ENCODE results near the gene GABRE.
"Not testable (repeated sequence)": the region's sequence is repeated elsewhere in the genome, so short reads cannot be mapped to it uniquely, and the experiment has no call there.

Gene GABRE

DNA sequence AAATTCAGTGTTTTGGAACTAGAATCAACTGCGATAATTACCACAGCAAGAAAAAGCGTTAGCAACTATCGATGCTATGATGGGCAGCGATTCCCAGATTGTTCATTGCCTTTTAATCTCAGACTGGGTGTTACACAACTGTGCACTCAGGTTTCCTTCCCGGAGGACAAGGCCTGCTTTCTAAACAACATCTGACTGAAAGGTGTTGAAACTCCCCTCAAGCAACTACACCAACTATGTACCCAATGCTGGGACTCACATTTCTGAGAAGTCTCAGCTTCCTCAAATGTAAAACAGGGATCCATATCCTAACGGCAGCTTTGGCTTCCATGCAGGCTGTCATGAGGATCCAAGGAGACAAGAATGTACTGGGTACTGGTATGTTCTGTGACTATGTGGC, 8.2 kb downstream of the GABRE start:
- DNase-seq = no peak

GRCh38 chrX:151962034-151962433, 12.4 kb downstream of the GABRE start:
- no peak for DNase-seq

- DNase-seq = no peak
Measured at GRCh38 chrX:151958101-151958500, 16.4 kb downstream of the GABRE start.

DNA sequence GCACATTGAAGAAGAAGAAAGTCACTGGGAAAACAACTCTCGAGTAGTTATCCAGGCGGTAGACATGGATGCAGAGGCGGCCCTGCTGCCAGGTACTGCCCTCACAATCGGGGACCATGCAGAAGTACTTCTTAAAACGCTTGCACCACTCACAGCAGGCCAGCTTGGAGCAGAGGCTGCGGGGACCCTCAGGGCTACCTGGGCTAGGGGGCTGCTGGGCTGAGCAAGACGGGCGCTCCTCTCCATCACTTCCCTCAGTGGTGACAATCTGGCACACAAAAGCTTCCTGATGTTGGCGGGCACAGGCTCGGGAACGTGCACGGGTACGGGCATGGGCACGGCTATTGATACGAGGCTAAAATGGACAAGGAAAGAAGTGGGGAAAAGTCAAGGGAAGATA, 19.7 kb downstream of the GABRE start:
- no peak for DNase-seq

- DNase-seq = no peak
Measured at GRCh38 chrX:151938172-151938571, 36.3 kb downstream of the GABRE start.

DNA sequence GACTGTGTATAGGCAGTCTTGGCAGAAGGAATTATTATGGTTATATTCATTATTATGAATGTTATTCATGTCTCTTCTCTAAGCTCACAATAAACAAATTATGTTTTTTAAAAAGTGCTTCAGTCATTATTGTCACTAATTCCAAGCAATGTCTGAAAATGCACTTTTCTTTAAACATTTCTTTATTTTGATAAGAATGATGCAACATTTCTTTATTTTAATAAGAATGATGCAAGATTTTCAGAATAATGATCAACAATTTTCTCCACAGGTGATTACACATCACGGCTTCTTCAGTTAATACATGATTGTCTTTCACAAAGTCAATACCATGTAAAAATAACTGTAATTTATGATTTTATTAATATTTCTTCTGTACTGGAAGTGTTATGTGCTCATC, 39.1 kb downstream of the GABRE start:
- DNase-seq = no peak

GRCh38 chrX:151929126-151929525, 45.4 kb downstream of the GABRE start:
- no peak for DNase-seq

DNA sequence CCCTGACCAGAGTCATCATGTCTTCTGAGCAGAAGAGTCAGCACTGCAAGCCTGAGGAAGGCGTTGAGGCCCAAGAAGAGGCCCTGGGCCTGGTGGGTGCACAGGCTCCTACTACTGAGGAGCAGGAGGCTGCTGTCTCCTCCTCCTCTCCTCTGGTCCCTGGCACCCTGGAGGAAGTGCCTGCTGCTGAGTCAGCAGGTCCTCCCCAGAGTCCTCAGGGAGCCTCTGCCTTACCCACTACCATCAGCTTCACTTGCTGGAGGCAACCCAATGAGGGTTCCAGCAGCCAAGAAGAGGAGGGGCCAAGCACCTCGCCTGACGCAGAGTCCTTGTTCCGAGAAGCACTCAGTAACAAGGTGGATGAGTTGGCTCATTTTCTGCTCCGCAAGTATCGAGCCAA, 50.8 kb downstream of the GABRE start:
- no peak for DNase-seq

DNA sequence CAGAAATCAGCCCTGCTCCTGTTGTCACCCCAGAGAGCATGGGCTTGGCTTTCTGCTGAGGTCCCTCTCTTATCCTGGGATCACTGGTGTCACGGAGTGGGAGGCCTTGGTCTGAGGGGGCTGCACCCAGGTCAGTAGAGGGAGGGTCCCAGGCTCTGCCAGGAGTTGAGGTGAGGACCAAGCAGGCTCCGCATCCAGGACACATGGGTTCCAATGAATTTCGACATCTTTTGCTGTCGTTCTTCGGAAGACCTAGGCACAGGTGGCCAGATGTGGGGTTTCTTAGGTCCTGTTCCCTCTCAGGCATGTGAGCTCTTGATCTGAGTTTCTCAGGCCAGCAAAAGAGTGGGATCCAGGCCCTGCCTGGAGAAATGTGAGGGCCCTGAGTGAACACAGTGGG, 51.8 kb downstream of the GABRE start:
- no peak for DNase-seq

DNA sequence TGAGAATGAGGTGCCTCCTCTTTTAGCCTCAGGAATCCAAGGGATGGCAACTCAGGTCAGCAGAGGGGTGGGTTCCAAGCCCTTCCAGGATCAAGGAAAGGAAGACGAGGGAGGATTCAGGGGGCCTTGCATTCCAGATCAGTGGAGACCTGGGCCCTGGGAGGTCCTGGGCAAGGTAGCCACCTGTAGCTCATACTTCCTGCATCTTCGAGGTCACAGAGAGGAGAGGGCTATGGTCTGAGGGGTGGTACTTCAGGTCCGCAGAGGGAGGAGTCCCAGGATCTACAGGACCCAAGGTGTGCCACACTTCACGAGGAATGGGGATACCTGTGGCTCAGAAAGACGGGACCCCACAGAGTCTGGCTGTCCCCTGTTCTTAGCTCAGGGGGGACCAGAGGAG, 52.6 kb downstream of the GABRE start:
- no peak for DNase-seq

GRCh38 chrX:151921292-151921691, 53.2 kb downstream of the GABRE start:
- no peak for DNase-seq

DNA sequence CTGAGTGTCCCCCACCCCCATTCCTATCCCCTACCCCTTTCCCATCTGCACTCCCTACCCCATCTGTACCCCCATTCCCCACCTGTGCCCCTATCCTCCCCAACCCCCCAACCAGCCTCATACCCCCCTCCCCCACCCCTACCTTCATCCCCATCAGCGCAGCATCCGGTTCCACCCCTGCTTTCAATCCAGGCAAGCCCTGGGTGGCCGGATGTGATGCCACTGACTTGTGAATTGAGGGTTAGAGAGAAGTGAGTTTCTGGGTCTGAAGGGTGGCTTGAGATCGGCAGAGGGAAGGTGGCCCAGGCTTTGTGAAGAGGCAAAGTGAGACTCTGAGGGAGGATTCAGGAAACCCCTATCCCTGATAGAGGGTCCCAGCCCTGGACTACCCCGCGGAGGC, 53.9 kb downstream of the GABRE start:
- no peak for DNase-seq

- DNase-seq = no peak
Measured at GRCh38 chrX:151920101-151920500, 54.4 kb downstream of the GABRE start.

GRCh38 chrX:151919610-151920009, 54.9 kb downstream of the GABRE start:
- DNase-seq = no peak

DNA sequence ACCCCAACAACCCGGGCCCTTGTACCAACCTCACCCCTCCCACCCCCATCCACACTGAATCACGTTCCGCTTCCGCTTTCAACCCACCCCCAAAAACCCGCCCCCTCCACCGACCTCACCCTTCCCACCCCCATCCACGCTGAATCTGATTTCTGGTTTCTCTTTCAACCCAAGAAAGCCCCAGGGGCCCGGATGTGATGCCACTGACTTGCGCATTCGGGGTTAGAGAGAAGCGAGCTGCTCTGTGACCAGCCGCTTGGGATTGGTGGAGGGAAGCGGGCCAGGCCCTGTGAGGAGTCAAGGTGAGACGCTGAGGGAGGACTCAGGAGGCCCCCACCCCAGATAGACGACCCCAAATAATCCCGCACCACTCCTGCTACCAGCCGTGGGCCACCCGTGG, 55.7 kb downstream of the GABRE start:
- DNase-seq = not testable (repeated sequence)

GRCh38 chrX:151912780-151913179, 61.7 kb downstream of the GABRE start, which contains the start of gene MAGEA4:
TSS of gene MAGEA4 (plus strand) at chrX:151912889. CDS start at chrX:151923665, 10,776 bp downstream.
- no peak for DNase-seq

DNA sequence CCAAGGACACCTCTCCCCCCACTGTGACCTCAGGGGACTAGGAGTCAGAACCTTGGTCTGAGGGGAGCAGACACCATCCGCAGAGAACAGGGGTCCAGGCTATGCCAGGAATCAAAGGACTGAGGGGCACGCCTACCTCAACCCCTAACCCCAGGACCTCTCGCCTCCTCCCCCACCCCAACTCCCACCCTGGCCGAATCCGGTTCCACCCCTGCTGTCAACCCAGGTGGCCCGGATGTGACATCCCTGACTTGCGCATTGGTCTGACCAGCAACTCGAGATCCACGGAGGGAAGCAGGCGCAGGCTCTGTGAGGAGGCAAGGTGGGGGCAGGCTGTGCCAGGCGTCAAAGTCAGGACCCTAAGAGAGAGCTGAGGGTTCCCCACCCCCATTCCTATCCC, 62.3 kb downstream of the GABRE start:
- DNase-seq = peak; percentile 2

DNA sequence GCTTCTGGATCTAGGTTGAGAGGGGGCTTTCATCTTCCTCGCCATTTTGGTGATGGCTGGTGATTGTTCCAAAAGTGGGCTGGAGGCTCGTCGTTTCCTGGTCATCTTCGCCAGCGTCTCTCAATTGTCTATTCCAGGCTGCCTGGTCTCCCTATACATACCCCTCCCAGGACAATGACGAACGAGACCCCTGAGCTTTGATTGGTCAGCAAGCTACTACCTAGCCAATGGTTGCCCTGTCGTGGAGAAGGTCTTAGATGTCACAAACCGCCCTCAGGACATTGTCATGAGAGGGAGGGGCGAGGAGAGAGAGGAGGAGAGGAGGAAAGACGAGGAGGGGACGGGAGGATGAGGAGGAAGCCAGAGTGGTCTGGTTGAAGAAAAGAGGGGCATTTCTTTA, 69.5 kb downstream of the GABRE start:
- DNase-seq = no peak
